CD4-positive, alpha-beta T cell treated with Interleukin-6 at 100 ng/mL for 8 hours (primary cell): ENCODE data around the gene DVL1.
"Not testable (repeated sequence)": the region's sequence is repeated elsewhere in the genome, so short reads cannot be mapped to it uniquely, and the experiment has no call there.

Source experiments
- DNase-seq: peaks from one replicate; pipeline ENCODE4 v3.0.0-alpha.2; 2020; ENCODE audit warnings: mixed read lengths, low spot score

Gene DVL1

DNA sequence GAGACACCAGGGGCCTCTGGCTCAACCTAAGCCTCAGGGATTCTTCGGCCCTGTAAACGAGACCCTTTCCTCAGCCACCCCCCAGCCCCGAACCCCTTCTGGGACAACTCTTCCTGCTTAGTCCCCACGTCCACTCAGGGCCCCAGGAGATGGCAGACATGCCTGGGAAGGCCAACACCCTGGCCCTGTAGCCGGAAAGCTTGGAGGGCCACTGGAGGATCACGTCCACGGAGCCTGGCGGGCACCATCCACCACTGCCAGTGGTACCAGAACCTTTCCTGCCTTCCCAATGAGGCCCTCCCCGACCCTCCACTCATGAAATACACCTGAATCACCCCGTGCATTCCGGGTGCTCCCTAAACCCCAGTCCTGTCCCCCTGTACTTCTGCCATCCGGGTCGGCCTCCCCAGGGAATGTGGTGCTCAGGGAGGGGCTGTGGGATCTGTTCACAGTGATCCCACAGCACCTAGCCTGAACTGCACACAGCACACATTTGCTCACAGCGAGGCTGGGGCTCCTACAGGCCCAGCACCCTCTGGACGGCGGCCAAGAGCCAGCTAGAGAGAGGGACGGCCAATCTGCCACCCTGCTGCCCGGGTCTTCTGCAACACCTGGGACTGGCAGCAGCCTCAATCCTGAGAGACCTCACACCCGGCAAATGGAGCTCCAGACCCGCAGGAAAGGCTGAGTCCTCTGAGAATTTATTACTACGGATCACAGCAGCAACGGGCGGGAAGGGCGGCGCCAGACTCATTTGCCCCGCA lies 24.0 kb upstream of the DVL1 start:
- DNase-seq = no peak

DNA sequence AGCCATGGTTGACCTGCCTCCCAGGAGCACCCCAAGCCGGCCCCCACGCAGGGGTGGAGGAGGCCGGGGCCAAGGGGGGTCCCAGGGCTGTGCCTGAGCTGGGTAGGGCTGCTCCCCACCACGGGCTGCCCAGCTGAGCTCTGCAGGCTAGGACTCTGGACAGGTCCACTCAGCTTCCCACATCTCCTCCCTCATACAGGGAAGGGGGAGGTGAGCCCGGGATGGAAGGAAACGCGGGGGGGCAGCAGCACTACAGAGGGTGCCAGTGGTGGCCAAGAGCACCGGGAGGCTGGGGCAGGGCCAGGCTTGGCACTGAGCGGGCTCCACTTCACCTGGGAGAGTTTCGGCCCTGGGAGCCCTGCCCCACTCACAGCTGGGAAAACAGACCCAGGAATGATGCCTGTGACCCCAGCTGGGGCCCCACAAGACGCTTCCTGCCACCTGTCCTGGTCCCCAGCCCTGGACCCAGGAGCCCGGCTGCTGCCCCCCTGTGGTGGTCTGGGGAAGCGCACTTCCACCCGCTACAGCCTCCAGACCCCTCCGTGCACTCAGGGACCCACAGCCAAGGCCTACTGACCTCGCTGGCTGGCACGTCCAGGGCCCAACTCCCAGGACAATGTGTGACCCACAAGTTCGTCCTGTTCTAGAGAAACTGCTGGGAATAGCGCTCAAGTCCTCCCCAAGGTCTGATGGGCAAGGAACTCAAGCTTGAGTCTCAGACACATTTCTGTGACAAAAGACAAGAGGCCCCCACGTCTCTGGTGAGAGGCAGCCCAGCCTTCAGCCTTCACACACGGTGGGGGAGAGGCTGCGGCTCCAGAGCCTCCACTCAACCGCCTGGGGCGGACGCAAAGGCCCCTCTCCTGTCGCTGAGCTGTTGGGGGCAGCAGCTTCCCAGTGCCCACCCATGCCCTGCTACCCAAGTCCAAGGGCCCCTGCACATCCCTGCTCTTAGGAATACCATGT lies 22.8 kb upstream of the DVL1 start:
- peak; percentile 70 for DNase-seq

DNA sequence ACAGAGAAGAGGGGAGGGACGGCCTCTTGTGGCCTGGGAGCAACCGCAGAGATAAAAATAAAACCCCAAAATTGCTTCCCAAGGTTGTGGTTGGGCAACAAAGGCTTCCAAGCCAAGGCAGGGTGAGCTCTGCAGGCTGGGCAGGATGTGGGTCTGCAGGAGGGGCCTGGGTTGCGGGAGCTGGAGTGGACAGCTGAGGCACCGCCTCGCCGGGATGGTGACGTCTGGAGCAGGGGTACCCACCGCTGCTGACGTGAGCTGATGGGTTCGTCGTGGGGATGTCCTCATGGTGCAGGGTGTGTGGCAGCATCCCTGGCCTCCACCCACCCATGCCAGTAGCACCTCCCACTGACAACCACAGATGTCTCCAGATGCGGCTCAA lies 22.1 kb upstream of the DVL1 start:
- DNase-seq = peak; percentile 54

DNA sequence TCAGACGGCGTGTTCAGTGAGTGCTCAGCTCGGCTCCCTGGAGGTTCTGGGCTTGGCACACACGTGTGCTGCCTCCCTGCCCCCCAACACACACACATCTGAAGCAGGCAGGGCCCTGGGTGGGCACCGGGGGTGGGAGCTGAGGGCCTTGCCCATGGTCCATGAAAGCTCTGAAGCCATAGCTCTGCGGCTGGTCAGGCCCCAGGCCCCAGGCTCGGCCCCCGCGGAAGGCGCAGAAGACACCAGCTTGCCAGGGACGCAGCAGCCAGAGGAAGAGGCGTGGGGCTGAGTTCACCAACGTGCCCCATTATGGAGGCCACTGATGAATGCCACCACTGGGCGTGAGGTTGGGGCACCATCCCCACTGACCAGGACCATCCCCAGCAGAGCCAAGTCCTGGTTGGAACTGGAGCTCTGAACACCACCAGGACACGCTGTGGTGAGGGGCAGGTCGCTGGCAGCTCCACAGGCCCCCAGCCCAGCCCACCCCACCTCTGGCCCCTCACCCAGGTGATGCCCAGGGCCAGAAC lies 21.6 kb upstream of the DVL1 start:
- no peak for DNase-seq

DNA sequence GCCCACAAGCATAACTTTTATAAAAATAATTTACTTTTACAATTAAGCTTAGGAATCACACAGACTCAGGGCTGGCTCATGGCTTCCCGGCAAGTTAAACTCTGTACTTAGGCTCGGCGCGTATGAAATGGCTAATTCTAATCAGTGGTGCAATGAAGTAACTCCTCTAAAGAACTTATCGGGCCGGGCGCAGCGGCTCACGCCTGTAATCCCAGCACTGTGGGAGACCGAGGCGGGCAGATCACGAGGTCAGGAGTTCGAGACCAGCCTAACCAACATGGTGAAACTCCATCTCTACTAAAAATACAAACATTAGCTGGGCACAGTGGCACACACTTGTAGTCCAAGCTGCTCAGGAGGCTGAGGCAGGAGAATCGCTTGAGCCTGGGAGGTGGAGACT lies 20.9 kb upstream of the DVL1 start:
- not testable (repeated sequence) for DNase-seq

DNA sequence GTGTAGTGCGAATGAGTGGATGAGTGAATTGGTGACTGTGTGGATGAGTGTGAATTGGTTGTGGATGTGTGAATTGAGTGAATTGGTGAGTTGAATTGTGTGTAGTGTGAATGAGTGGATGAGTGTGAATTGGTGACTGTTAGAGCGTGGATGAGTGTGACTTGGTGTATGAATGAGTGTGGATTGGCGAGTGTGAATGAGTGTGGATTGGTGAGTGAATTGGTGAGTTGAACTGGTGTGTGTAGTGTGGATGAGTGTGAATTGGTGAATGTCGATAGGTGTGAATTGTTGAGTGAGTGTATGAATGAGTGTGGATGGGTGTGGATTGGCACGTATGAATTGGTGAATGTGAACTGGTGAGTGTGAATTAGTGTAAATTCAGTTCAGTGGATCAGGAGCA lies 18.1 kb upstream of the DVL1 start:
- DNase-seq = no peak

DNA sequence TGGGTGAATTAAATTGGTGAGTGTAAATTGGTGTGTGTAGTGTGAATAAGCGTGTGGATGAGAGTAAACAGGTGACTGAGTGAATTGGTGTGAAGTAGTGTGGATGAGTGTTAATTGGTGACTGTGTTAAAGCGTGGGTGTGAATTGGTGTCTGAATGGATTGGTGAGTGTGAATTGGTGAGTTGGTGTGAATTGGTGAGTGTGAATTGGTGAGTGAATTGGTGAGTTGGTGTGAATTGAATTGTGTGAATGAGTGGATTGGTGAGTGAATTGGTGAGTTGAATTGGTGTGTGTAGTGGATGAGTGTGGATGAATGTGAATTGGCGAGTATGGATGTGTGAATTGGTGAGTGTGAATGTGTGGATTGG lies 17.5 kb upstream of the DVL1 start:
- DNase-seq = no peak

DNA sequence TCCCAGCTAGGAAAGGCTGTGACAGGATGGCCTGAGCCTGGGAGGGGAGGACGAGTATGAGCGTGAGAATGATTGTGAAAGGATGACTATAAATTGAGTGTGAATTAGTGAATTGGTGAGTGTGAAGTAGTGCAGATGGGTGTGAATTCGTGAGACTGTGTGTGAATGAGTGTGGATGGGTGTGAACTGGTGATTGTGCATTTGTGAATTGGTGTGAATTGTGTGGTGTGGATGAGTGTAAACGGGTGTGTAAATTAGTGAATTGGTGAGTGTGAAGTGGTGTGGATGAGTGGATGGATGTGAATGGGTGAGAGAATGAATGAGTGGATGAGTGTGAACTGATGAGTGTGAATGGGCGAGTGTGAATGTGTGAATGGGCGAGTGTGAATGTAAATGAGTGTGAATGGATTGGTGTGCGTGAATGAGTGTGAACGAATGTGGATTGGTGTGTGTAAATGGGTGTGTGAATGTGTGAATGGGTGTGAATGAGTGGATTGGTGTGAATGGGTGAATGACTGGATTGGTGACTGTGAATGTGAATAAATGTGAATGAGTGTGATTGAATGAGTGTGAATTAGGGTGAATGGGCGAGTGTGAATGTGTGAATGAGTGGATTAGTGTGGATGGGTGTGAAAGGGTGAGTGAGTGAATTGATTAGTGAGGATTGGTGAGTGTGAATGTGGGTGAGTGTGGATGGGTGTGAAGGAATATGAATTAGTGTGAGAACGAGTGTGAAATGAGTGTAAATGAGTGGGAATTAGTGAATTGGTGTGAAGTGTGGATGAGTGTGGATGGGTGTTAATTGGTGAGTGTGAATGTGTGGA lies 16.9 kb upstream of the DVL1 start:
- no peak for DNase-seq

DNA sequence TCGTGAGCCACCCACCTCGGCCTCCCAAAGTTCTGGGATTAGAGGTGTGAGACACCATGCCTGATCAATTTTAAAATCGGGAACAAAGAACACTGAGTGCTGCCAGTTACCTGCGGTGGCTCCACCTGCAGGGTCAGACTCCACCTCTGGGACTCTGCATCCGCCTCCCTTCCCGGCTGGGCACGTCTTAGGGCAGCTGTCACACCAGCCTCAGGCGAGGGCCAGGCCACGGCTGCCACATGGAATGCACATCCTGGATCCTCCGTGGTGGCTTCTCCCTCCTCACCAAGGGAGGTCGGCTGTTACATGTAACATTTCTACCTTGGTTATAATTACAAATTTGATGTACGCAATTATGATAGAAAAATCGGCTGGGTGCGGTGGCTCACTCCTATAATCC lies 15.0 kb upstream of the DVL1 start:
- no peak for DNase-seq

DNA sequence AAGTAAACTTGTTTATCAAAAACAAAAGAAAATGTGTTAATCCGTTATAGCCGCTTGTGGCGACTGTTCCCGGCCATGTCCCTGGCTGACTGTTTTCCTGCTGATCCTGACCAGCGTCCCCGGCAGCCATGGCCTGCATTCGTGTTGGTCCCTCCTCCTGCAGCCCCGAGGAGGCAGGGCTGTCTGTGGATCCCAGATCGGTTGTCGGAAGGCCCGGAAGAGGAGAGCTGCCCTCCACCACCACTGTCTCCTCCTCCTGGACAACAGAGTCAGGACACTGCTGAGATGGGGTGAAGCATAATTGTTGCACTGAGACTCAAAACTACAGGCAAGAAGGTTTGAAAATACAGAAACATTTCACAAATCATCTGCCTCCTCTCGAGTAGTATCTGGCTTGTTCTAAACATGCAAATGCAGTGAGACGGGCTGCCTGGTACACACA lies 12.8 kb upstream of the DVL1 start:
- no peak for DNase-seq

DNA sequence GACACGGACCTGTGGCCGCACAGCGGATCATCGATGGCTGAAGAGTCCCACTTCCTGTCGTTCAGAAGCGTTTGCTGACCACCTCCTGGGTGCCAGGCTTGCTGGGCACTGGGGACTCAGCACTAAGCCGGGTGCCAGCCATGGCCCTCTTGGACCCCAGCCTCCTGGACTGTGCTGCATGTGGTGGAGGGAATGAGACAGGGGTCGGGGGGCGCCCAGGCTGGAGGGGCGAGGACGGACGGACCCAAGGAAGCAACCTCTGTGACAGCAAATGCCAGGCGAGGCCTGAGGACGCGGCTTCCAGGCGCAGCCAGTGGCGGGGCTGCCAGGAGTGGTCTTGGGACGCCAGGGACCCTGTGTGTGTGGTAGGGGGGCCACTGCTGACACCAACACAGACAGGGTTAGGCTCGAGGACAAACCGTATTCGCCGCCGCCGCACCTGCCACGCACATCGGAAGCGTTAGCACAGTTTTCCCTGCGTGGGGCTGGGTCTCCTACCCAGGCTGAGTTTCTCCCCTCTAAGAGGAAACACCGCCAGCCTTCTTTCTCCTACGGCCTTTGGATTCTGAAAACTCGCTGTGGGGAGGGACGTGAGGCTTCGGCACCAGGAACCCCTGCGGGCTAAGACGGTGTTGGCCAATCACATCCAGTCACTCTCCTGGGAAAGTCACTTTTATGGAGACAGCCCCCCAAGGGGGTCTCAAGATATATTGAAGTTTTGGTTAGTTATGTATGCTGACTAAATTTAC lies 12.2 kb upstream of the DVL1 start:
- no peak for DNase-seq

DNA sequence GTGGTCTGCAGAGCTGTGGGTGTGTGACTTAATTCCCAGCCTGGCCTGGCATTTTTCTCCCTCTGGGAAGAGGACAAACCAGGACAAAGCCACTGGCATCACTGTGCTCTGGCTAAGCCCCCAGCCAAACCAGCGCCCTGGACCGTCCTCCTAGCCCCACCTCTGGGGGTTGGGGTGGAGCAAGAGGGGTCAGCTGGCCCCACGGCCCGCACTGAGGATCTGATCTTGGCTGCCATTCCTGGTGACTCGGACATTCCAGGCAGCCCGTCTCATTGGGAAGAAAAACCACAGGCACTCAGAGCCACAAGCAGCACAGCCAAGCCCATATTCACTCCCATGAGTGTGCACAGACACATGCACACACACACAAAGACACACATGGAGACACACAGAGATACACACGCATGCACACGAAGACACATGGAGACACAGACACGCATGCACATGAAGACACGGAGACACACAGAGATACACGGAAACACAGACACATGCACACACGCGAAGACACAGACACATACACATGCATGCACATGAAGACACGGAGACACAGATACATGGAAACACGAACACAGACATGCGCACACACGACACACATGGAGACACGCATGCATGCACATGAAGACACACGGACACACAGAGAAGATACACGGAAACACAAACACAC lies 11.4 kb upstream of the DVL1 start:
- no peak for DNase-seq

DNA sequence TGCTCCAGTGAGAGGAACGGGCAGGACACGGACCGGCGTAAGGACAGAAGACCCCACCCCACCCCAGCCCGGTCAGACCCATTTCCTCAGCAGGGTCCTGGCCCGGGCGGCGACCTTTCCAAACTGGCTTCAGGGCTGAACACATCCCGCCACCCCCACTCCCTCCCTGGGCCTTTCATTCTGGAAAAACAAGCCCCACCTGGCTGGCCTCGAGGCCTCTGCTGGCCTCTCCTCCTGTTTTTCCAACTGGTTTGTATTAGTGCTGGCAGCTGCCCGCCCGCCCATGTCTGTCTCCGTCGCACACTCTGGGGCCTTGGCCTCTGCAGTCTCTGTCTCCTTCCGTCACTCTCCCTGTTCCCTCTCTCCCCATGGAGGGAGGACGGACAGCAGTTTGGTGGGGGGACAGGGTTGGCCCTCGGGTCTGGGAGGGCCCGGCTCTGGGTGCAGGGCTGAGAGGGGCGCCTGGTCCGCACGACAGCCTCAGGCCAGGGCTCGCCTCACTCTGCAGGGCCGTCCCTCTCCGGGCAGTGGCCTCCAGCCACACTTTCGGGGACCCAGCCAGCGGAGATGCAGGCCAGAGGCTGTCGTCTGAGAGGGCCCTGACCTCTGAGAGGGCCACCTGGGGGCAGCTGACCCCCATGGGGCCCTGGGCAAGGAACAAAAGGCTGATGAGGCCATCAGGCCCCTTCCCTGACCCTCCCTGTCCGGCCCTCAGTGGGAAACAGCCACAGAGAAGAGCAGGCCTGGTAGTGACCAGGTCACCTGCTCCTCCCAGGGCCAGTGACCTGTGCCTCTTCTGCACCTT lies 10.6 kb upstream of the DVL1 start:
- DNase-seq = no peak

DNA sequence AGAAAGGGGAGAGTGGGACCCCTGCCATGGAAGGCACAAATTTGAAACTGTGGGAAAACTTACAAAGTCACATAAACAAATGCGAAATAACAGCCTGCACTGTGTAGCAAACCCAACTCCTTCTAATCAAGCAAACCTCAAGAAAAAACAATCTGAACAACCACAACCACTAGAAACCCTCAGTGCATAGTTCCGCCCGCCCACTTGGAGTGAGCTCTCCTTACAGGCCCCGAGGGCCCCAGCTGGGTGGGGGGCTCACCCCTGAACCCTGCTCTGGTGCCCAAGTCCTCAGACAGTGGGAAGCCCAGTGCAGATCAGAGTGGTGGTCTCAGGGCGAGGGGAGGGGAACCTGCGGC lies 10.1 kb upstream of the DVL1 start:
- no peak for DNase-seq

DNA sequence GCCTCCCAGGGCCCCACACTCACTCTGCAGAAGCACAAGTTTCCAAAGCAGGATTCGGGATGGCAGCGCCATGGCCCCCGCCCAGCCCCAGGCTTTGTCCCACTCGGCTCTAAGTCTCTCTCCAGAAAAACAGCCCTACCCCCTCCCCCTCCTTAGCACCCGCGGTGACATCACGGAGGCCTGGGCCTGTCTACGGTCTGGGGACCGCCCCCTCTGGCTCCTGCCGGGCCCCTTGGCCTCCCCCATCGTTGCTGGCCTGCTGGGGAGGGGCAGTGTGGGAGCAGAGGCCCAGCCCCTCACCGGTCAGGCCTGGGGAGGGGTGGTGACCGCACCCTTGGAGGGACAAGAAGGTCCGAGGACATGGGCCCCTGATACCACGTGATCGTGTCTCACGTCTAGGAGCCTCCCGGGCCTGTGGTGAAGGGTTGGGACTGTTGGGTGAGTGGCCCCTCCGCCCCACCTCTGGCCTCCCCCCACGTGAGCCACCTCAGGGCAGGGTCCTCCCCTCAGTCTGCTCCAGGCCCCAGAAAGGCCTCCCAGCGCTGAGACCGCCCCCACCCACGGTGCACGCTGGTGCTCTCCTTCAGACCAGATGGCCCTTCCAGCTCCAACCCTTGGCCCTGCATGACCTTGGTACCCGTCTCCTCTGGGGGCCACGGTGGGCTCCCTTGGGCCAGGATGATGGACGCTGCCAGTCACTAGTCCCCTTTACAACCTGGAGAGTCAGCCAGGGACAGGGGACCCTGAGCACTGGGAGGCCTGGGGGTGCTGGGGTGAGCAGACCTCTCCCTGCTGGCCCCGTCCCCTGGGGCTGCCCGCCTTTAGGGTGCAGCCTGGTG lies 9.4 kb upstream of the DVL1 start, which contains the start of gene MXRA8:
MXRA8 (minus strand) TSS at position 123 of the 839 bp plus-strand sequence; CDS start at position 72, 51 bp downstream.
- DNase-seq = no peak

DNA sequence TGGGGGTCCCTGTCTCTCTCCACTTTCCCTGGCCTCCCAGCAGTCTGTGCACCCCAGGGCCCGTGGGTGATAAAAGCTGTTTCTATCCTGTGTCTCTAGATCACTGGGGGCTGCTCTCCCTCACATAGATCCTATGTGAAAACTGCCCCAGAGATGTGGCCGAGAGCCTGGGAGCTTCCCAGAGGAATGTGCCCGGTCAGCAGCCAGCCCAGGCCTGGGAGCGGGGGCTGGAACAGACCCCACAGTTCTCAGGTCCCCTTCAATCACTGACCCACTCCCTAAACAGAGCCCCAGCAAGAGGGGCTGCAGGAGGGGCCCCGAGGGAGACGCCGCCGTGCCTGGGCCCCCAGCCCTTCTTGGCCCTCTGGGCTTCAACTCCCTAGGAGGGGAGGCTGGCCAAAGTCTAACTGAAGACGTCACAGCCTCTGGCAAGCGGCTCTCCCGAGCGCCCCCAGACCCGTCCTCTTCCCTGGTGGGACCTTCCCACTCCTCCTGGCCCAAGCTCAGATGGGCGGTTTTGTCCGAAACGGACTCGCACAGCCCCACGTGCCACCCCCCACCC lies 8.7 kb upstream of the DVL1 start:
- no peak for DNase-seq

DNA sequence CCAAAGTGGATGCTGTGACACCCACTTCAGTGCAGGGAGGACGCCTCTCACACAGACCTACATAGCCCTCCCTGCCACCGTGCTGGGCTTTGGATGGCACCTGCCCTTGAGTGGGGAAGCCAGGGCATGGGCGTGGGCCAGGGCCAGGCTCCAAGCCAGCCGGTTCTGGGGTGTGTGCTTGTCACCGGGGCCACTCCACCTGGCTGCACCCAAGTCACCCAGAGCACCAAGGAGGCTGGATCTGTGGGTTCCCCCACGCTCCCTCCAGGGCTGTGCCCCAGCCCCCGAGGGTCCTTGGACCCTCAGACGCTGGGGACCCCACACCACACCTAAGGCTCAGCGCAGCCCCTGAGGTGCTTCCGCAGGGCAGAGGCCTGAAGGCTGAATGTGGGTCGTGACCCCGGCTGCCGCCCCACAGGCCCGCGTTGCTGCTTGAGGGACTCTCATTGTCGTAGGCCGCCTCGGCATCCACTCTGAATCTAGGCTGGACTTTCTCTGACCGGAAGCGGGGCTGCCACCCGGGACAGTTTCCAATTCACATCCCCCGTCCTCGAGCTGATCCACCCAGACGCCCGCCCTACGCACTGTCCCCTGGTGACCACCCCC lies 7.7 kb upstream of the DVL1 start:
- DNase-seq = no peak

DNA sequence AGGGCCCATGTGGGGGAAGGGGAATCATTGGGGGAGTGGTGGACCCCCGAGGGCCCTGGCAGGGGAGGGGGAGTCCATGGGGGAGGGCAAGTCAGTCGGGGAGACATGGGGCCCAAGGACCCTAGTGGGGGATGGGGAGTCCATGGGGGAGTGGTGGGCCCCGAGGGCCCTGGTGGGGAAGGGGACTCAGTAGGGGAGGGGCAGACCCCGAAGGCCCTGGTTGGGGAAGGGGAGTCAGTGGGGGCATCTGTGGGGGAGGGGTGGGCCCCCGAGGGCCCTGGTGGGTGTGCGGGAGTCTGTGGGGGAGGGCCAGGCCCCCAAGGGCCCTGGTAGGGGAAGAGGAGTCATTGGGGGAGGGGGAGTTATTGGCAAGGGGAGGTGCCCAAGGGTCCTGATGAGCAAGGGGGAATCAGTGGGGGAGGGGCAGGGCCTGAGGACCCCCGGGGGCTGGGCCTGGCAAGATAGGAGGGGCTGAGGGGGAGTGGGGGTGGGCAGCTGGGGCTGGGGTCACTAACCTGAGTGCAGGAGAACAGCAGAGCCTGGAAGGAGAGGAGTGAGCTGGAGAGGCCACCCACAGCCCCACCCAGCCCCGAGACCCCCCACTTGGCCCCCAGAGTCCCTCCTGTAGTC lies 7.1 kb upstream of the DVL1 start:
- no peak for DNase-seq
